ENCODE data around the gene ZNF586.

ZNF586 gene

GRCh38 chr19:57825511-57825910 is 56.0 kb downstream of the ZNF586 start:
- DNase-seq = no peak

- no peak for DNase-seq
These were observed 59.8 kb downstream of the ZNF586 start for GRCh38 chr19:57829316-57829715.

GRCh38 chr19:57830071-57830602 is 60.7 kb downstream of the ZNF586 start, which contains the start of gene ZNF587B:
TSS of gene ZNF587B (plus strand) at chr19:57830299. CDS start at chr19:57830529, 230 bp downstream.
- no peak for DNase-seq

All from central memory CD4-positive, alpha-beta T cell (primary cell).